Measurements from ENCODE around the gene IL36G. TPM values are rescaled to one million over a fixed set of nuclear protein-coding genes. Genes with fewer than 3 reads are reported as not detected.
"Not testable (repeated sequence)": the region's sequence is repeated elsewhere in the genome, so short reads cannot be mapped to it uniquely, and the experiment has no call there.

The IL36G gene
- not detected in 2 replicates for total RNA-seq (2014; rRNA removed; shearing (Covaris generic))

DNA sequence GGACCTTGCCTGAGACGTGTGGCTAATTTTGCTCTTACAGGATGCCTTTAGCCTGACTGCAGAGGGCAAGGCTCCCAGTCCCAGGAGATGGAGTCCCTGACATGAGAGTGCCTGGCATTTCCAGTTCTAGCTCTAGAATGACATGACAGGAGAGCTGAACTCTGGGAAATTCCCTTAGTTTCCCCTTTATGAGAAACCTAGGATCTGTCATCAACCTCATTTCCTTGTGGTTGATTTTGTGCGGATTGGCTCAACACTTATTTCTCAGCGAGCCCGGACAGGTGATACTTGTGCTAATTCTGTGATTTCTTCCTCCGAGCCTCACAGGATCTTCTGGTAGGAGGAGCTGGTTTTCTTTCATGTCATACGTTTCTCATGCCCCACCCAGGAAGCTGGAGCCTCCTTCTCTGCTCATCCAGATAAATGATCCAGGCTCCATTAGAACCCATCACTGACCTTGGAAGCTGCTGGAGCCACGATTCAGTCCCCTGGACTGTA, at the start of gene IL36G:
IL36G (plus strand) TSS at position 448 of the 498 bp plus-strand sequence. CDS start 633 bp downstream, outside the sequence.
- no peak for DNase-seq (ENCODE audit: low spot score)

DNA sequence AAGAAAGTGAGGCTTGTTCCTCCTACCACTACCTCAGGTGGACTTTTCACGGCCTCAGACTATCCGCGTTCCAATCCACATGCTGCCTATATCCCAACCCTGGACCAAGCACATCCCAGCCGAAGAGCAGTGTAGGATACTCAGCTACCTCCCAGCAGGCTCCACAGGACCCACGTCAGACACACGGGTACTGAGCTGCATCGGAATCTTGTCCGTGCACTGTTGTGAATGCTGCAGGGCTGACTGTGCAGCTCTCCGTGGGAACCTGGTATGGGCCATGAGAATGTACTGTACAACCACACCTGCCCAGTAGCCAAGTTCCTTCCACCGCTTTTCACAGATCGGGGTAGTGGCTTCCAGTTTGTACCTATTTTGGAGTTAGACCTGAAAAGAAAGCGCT, 44.5 kb upstream of the IL36G start:
- no peak for DNase-seq (ENCODE audit: low spot score)

DNA sequence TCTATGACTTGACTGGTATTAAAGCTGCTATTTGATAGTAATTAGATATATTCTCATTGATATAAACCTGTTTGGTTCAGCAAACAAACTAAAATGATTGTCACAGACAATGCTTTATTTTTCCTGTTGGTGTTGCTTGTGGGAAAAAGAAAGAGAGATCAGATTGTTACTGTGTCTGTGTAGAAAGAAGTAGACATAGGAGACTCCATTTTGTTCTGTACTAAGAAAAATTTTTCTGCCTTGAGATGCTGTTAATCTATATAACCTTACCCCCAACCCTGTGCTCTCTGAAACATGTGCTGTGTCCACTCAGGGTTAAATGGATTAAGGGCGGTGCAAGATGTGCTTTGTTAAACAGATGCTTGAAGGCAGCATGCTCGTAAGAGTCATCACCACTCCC, 43.7 kb upstream of the IL36G start:
- DNase-seq (ENCODE audit: low spot score): not testable (repeated sequence)

- no peak for DNase-seq (ENCODE audit: low spot score)
Measured at GRCh38 chr2:112936927-112937232, 40.9 kb upstream of the IL36G start.

DNA sequence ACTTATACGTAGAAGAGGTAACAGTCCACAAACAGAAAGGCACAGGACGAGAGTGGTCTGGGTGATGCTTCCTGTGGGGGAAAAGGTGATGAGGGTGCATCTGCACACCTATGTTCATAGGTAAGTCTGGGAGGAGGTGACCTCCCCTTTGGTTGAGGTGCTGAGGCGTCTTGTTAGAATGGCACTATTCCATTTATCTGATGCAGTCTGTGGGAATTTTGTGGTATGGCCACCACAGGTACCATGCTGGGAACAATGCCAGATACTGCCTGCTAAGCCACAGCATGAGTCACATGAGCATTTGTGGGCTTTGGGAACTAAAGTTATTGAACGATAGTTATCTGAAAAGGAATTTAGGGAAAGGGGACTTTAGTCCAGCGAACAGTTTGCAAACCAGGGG, 38.9 kb upstream of the IL36G start:
- peak; percentile 89 for DNase-seq (ENCODE audit: low spot score)

- DNase-seq (ENCODE audit: low spot score): no peak
Measured at GRCh38 chr2:112939425-112939824, 38.4 kb upstream of the IL36G start.

GRCh38 chr2:112940859-112941625, 36.8 kb upstream of the IL36G start:
- DNase-seq (ENCODE audit: low spot score): no peak

DNA sequence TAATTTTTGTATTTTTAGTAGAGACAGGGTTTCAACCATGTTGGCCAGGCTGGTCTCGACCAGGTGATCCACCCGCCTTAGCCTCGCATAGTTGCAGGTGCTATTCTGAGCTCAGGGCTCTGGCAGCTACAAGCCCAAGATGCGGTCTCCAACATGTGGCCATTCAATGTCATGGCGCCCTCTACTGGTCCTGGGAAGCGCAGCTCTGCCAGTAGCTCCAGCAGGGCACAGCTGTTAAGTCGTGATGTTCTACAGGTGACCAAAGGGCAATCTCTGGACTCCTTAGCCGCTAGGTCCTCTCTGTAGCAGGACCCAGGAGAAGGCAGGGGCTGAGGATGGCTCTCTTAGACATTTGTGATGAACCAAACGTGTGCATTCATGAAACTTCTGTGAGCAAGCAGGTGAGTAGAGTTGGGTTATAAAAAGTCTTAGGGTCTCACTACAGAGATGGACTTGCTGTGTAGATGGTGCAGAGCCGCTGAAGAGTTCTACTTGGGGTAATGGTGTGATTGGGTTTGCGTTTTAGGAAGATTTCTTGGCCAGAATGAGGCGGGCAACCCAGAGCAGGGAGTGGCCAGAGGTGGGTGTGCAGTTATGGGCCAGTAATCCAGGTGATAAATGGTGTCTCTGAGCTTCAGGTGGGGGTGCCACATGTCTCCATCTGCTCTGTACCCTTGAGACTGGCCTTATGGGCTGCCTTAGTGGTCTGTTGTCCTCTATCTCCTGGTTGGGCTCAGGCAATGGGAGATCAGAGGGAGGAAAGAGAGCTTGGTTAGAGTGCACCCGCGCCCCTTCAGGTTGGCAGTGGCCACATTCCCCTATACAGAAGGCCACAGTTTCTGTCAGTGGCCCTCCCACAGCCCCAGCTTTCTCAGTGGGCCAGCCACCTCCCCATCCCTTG, 35.8 kb upstream of the IL36G start:
- DNase-seq (ENCODE audit: low spot score): peak; percentile 78

- DNase-seq (ENCODE audit: low spot score): no peak
Measured at GRCh38 chr2:112942654-112943002, 35.2 kb upstream of the IL36G start.

- no peak for DNase-seq (ENCODE audit: low spot score)
Measured at GRCh38 chr2:112944971-112945370, 32.8 kb upstream of the IL36G start.

DNA sequence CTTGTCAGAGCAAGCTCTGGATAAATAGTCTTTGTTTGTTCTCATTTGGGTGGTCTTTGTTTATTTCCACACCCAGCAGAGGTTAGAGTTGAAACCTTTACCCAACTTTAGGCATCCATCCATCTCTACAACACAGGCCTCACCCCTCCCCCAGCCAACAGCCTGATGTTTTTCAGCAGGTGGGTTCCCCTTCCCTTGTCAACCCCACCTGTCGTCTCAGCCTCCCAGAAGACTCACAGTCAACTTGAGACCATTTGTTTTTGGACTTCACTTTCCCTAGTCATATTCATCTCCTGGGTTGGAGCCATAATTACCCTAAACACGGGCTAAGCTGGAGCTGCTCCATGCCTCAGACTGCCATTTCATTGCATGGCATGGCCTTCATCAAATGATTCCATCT, 31.7 kb upstream of the IL36G start:
- no peak for DNase-seq (ENCODE audit: low spot score)

- no peak for DNase-seq (ENCODE audit: low spot score)
Measured at GRCh38 chr2:112947374-112947773, 30.4 kb upstream of the IL36G start.

- no peak for DNase-seq (ENCODE audit: low spot score)
Measured at GRCh38 chr2:112949456-112949855, 28.4 kb upstream of the IL36G start.

DNA sequence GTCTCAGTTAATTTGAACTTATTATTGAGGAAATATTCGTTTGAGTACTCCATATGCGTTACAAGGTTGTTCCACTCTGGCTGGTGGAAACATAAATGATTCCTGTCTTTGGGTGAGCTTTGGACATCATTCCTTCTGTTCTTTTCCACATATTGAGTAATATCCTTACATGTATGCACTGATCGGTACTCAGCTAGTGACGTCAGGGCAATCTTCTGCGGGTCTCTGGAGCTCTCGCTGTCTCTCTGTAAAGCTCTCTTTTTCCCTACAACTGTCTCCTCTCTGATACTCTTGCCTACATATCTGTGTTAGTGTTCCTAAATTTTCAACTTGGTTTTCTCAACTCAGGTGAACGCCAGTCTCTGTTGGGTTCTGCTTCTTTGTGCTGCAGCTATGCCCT, 23.4 kb upstream of the IL36G start:
- DNase-seq (ENCODE audit: low spot score): no peak

- DNase-seq (ENCODE audit: low spot score): no peak
Measured at GRCh38 chr2:112957511-112957910, 20.3 kb upstream of the IL36G start.

GRCh38 chr2:112958428-112959108, 19.2 kb upstream of the IL36G start:
- DNase-seq (ENCODE audit: low spot score): peak; percentile 65

DNA sequence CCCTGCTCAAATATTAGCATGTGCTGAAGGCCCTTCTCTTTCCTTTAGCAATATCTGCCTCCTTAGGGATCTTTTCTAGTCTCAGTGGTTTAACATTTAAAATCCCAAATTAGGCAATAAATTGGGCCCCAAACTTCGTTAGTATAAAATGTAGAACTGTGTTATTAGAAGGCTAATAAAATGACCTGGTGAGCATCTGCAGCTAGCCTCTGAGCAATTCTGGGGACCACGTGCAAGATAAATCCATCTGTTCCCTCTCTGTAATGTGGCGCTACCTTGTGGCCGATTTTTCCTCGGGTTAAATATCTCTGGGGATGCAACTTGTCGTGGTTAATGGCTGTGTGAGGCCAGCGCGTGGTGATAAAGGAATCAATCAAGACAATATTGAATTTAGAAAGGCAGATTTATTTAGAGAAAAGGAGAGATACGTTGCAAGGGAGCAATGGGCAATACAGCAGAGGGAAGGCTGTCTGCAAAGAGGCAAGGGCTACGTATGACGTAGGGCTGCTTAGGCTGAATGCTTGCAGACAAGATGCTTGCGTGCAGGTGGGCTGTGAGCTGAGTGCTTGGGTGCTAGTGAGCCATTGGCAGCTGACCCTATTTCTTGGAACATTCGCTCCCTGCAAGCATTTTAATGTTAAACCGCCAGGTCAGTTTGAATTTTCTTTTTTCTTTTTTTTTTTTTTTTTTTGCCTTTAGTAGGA, 18.5 kb upstream of the IL36G start:
- DNase-seq (ENCODE audit: low spot score): no peak

DNA sequence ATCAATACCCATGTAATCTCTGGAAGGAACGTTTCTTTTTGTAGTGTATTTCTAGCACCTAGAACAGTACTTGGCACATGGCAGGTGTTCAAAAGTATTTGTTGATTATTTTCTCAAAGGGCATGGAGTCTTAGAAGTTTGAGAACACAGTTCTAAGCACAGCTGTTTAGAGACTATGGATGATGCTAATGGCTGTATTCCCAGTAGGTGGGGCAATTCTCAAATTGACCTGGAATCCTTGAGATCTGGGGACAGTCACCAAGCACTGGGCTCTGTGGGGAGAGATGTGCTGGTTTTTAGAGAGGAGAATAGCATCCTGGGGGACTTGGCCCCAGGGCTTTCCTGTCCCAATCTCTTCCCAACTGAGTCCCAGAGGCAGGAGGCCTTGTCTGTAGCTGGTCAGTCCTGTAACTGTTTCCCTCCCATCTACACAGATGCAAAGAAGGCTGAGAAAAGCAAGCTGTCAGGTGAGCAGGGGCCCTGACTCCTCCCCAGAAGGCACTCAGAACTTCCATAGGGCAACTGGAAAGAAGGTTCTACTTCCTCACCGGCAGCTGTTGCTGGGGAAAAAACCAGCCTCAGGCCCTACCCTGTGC, 17.5 kb upstream of the IL36G start:
- DNase-seq (ENCODE audit: low spot score): no peak

GRCh38 chr2:112962308-112963175, 15.3 kb upstream of the IL36G start:
- no peak for DNase-seq (ENCODE audit: low spot score)

DNA sequence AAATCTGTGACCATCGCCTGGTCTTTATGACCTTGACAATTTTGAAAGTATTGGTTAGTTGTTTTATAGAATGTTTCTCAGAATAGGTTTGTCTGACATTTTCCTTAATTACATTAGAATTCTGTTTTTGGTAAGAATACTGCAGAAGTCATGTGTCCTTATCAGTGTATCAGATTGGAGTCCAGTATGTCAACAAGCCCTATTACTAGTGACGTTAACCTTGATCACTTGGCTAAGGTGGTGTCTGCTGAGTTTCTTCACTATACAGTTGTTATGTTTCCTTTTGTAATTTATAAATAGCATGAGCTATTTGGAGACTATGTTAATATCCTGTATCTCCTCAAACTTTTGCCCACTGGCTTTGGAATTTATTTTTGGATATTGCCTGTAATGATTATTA, 10.8 kb upstream of the IL36G start:
- no peak for DNase-seq (ENCODE audit: low spot score)
